ENCODE results near the gene LTBP1. TPM values are rescaled to one million over a fixed set of nuclear protein-coding genes. Genes with fewer than 3 reads are reported as not detected.

LTBP1 gene
- total RNA-seq, 4 donors from 2014 or later = 12.6 to 81.0 (median 16.0) TPM

GRCh38 chr2:33018271-33018670 lies 71.5 kb downstream of the LTBP1 start:
- ATAC-seq (ENCODE audit: low FRiP score) = no peak
- TF ChIP-seq, protein P1, sequence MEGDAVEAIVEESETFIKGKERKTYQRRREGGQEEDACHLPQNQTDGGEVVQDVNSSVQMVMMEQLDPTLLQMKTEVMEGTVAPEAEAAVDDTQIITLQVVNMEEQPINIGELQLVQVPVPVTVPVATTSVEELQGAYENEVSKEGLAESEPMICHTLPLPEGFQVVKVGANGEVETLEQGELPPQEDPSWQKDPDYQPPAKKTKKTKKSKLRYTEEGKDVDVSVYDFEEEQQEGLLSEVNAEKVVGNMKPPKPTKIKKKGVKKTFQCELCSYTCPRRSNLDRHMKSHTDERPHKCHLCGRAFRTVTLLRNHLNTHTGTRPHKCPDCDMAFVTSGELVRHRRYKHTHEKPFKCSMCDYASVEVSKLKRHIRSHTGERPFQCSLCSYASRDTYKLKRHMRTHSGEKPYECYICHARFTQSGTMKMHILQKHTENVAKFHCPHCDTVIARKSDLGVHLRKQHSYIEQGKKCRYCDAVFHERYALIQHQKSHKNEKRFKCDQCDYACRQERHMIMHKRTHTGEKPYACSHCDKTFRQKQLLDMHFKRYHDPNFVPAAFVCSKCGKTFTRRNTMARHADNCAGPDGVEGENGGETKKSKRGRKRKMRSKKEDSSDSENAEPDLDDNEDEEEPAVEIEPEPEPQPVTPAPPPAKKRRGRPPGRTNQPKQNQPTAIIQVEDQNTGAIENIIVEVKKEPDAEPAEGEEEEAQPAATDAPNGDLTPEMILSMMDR (IDR thresholded peaks at IDR 0.05) = no peak
- DNase-seq (ENCODE audit: low spot score) = no peak

DNA sequence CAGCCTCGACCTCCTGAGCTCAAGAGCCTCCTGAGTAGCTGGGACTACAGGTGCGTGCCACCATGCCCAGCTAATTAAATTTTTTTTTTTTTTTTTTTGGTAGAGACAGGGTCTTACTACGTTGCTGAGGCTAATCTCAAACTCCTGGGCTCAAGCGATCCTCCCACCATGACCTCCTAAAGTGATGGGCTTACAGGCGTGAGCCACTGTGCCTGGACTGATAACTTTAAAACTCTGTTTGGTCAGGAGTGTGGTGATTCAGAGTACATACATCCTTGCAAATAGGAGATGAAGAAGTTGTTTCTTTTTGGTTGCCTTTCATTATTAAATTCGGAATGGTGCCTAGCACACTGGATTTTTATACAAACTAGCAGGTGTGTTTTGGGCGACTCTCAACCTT lies 73.0 kb downstream of the LTBP1 start:
- TF ChIP-seq, protein P1 (IDR thresholded peaks at IDR 0.05) = no peak
- ATAC-seq (ENCODE audit: low FRiP score) (no peak), DNase-seq (ENCODE audit: low spot score) (no peak)

- ATAC-seq (ENCODE audit: low FRiP score) (no peak), DNase-seq (ENCODE audit: low spot score) (no peak)
- TF ChIP-seq, protein P1 (IDR thresholded peaks at IDR 0.05) = no peak
Measured at GRCh38 chr2:33020883-33021282, 74.1 kb downstream of the LTBP1 start.

DNA sequence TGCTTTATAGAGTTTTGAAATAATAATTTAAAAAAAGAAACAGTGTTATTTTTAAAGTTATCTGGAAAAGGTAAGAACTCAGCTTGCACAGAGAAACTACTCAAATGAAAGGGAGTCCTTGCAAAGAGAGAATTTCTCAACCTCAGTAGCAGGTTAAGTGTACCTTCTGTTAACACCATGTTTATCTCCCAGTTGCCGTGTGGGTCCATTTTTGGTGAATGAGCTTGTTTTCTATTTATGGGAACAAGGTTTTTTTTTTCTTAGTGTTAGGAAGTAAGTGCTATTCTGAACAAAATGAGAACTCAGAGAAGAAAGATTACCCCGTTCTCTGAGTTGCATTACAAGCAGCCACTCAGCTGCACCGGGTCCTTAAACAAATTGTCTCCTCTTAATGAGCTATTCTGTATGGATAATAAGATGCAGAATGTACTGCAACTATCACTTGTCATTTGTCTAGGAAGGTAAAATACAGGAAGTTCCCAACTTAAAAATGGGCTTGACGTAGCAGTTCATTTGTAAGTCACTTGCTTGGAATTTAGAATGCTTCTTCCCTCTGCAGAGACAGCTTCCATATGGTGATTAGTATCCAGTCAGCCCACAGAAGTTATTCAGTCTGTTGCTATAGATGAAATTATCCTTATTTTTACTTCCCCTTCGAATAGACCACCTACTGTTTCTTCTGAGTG lies 74.9 kb downstream of the LTBP1 start:
- no peak for ATAC-seq (ENCODE audit: low FRiP score)
- TF ChIP-seq, protein P1 (IDR thresholded peaks at IDR 0.05) = no peak
- no peak for DNase-seq (ENCODE audit: low spot score)

DNA sequence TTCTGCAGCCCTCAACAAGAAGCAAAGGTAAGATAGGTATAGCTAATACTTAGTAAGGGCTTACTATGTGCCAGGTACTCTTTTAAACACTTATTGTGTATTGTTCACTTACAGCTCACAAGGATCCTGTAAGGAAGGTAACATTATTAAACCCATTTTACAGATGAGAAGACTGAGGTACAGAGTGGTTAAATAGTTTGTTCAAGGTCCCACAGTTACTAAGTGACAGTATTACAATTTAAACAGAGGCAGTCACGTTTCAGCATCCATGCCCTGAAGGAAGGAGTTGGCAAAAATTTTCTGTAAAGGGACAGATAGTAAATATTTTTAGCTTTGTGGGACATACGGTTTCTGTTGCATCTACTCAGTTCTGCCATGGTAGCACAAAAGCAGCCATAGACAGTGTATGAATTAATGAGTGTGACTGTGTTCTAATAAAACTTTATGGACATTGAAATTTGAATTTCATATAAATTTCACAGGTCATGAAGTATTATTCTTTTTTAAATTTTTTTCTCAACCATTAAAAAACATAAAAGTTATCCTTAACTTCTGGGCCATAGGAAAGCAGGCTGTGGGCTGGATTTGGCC lies 75.7 kb downstream of the LTBP1 start:
- ATAC-seq (ENCODE audit: low FRiP score) = no peak
- TF ChIP-seq, protein P1 (IDR thresholded peaks at IDR 0.05) = no peak
- DNase-seq (ENCODE audit: low spot score) = no peak

- ATAC-seq (ENCODE audit: low FRiP score) (no peak), DNase-seq (ENCODE audit: low spot score) (no peak)
- TF ChIP-seq, protein P1 (IDR thresholded peaks at IDR 0.05) = no peak
Measured at GRCh38 chr2:33022989-33023727, 76.4 kb downstream of the LTBP1 start.

Measured in omental fat pad (tissue), 4 donors.